Hepatocyte (in vitro differentiated cells): ENCODE results near the gene SOBP. TPM values are rescaled to one million over a fixed set of nuclear protein-coding genes. Genes with fewer than 3 reads are reported as not detected.

Experiments used
- DNase-seq: peaks from one replicate; pipeline ENCODE4 v3.0.0-alpha.2; 2016; ENCODE audit warnings: low spot score
- H2AFZ ChIP-seq: fragments of 200-600 bp; sonication (generic); 2 replicates; pipeline ENCODE4 v1.6.0; 2016; ENCODE audit warnings: antibody characterized with exemption, mild to moderate bottlenecking
- H3K27ac ChIP-seq: fragments of 200-600 bp; sonication (generic); 2 replicates; pipeline ENCODE4 v1.5.1; 2016; ENCODE audit warnings: mild to moderate bottlenecking
- H3K27me3 ChIP-seq: fragments of 200-600 bp; sonication (generic); 2 replicates; pipeline ENCODE4 v1.6.1; 2016
- H3K36me3 ChIP-seq: fragments of 200-600 bp; sonication (generic); replicated peaks from 2 replicates; pipeline ENCODE4 v1.5.1; 2016; ENCODE audit warnings: low read depth; ENCODE audit not compliant: insufficient read depth
- H3K4me1 ChIP-seq: fragments of 200-600 bp; sonication (generic); 2 replicates; pipeline ENCODE4 v1.5.1; 2016; ENCODE audit warnings: mild to moderate bottlenecking, moderate library complexity; ENCODE audit not compliant: insufficient read depth
- H3K4me2 ChIP-seq: fragments of 200-600 bp; sonication (generic); 2 replicates; pipeline ENCODE4 v1.6.0; 2016
- H3K4me3 ChIP-seq: fragments of 200-600 bp; sonication (generic); 2 replicates; pipeline ENCODE4 v1.5.1; 2016; ENCODE audit warnings: mild to moderate bottlenecking
- H3K79me2 ChIP-seq: fragments of 200-600 bp; sonication (generic); 2 replicates; pipeline ENCODE4 v1.6.0; 2017; ENCODE audit warnings: mild to moderate bottlenecking
- H3K9me2 ChIP-seq: fragments of 200-600 bp; sonication (generic); replicated peaks from 2 replicates; pipeline ENCODE4 v1.6.0; 2017; ENCODE audit warnings: mild to moderate bottlenecking; ENCODE audit not compliant: insufficient read depth
- H3K9me3 ChIP-seq: fragments of 200-600 bp; sonication (generic); 2 replicates; pipeline ENCODE4 v1.5.1; 2016; ENCODE audit warnings: low read depth, mild to moderate bottlenecking
- H4K20me1 ChIP-seq: fragments of 200-600 bp; sonication (generic); 2 replicates; pipeline ENCODE4 v1.6.0; 2016; ENCODE audit warnings: mild to moderate bottlenecking; ENCODE audit not compliant: insufficient read depth, poor library complexity, severe bottlenecking
- EZH2 ChIP-seq: fragments of 200-600 bp; sonication (generic); IDR thresholded peaks from 2 replicates; pipeline ENCODE4 v1.6.1; 2016; ENCODE audit warnings: antibody characterized with exemption, mild to moderate bottlenecking, borderline replicate concordance
- EZH2phosphoT487 ChIP-seq: fragments of 200-600 bp; sonication (generic); IDR thresholded peaks from one replicate; pipeline ENCODE4 v1.6.1; 2018; ENCODE audit warnings: antibody characterized with exemption, mild to moderate bottlenecking, low read depth, moderate library complexity; ENCODE audit not compliant: unreplicated experiment, severe bottlenecking
- WGBS: methylation state at CpG from one replicate; pipeline ENCODE4 v1.1.6; 2016; ENCODE audit warnings: low lambda C conversion rate; ENCODE audit errors: missing lambda C conversion rate; 5-methylcytosine and 5-hydroxymethylcytosine counted together
- polyA plus RNA-seq: library from polyadenylated mRNA; unstranded; fragments of >200 nt; fragmentation: Nextera tagmentation; extraction: Ambion mirVana; gene quantifications from 2 replicates; pipeline ENCODE4 v1.2.1, GENCODE V29; 2016
- total RNA-seq: library from RNA; depleted of rRNA; stranded (reverse); fragments of >200 nt; gene quantifications from 2 replicates; pipeline ENCODE4 v1.2.3, GENCODE V29; 2014
- TF ChIP-seq, protein P1 (sequence below): fragments of 200-600 bp; sonication (generic); IDR thresholded peaks from 2 replicates; pipeline ENCODE4 v1.5.1; 2016; ENCODE audit warnings: antibody characterized with exemption, mild to moderate bottlenecking; ENCODE audit not compliant: poor library complexity

SOBP gene
- total and polyA plus RNA-seq, 2 experiments from 2014 or later, result 2.1 to 2.2 TPM

DNA sequence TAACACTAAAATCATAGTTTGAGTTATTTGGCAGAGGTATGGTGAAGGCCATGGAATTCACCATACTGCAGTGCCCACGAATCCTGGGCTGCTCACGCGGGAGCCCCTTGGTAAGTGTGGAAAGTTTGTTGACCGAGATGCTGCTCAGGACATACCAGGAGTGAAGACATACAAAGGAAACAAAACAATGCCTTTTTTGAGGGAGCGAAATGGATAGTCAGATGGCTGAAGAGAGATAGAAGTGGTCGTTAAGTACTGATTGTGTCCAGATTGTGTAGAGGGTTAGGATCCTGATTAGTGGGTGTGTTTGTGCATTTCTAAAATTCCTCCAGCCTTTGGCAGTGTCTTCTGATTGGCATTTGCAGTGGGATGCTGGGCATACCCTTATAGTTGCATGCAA, 83.0 kb downstream of the SOBP start:
- 85% methylated on average over 6 of the region's 6 CpGs for WGBS
- DNase-seq, result no peak
- H3K4me3 ChIP-seq, result no peak overlapping the region

DNA sequence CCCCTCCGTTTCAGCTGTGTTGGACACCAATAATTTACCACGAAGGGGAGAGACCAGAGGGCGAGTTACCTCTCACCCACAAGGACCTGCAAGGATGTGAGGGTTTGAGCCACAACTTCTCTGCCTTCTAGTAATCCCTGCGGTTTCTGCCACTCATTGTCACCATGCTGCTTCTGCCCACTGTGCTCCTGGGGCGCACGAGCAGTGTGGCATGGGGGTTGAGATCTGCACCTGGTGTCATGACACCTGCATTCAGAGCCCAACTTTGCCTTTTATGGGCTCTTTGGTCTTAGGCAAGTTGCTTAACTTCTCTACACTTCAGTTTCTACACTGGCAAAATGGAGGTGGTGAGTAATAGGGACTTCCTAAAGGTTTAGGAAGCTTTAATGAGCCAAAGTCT, 84.9 kb downstream of the SOBP start:
- Histone ChIP-seq H3K4me1 (no peaks in the 10 kb centered on the region), H3K79me2 (no peaks in the 10 kb centered on the region), H4K20me1 (no peaks in the 10 kb centered on the region), H3K27me3 (no peaks in the 10 kb centered on the region), H3K4me2 (no peak overlapping the region), H3K36me3 (no peaks in the 10 kb centered on the region), H3K9me2 (no peaks in the 10 kb centered on the region), H3K4me3 (no peak overlapping the region), H3K27ac (no peak overlapping the region), H3K9me3 (no peaks in the 10 kb centered on the region), H2AFZ (no peak overlapping the region)
- DNase-seq, result no peak
- 90% methylated on average over 6 of the region's 6 CpGs for WGBS
- TF ChIP-seq EZH2, result no peak
- TF ChIP-seq, protein P1, sequence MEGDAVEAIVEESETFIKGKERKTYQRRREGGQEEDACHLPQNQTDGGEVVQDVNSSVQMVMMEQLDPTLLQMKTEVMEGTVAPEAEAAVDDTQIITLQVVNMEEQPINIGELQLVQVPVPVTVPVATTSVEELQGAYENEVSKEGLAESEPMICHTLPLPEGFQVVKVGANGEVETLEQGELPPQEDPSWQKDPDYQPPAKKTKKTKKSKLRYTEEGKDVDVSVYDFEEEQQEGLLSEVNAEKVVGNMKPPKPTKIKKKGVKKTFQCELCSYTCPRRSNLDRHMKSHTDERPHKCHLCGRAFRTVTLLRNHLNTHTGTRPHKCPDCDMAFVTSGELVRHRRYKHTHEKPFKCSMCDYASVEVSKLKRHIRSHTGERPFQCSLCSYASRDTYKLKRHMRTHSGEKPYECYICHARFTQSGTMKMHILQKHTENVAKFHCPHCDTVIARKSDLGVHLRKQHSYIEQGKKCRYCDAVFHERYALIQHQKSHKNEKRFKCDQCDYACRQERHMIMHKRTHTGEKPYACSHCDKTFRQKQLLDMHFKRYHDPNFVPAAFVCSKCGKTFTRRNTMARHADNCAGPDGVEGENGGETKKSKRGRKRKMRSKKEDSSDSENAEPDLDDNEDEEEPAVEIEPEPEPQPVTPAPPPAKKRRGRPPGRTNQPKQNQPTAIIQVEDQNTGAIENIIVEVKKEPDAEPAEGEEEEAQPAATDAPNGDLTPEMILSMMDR, result no peak
- TF ChIP-seq EZH2phosphoT487, result no peak

More for the DNA sequence above, 83.0 kb downstream of the SOBP start:
- H3K27me3 ChIP-seq, result no peaks in the 10 kb centered on the region
- no peak for TF ChIP-seq EZH2phosphoT487
- no peak for TF ChIP-seq EZH2
- no peaks in the 10 kb centered on the region for H3K9me3 ChIP-seq
- no peak overlapping the region for H2AFZ ChIP-seq
- H4K20me1 ChIP-seq, result no peaks in the 10 kb centered on the region
- no peaks in the 10 kb centered on the region for H3K4me1 ChIP-seq
- H3K4me2 ChIP-seq, result no peak overlapping the region
- H3K9me2 ChIP-seq, result no peaks in the 10 kb centered on the region
- no peak overlapping the region for H3K27ac ChIP-seq
- no peaks in the 10 kb centered on the region for H3K79me2 ChIP-seq
- no peaks in the 10 kb centered on the region for H3K36me3 ChIP-seq

DNA sequence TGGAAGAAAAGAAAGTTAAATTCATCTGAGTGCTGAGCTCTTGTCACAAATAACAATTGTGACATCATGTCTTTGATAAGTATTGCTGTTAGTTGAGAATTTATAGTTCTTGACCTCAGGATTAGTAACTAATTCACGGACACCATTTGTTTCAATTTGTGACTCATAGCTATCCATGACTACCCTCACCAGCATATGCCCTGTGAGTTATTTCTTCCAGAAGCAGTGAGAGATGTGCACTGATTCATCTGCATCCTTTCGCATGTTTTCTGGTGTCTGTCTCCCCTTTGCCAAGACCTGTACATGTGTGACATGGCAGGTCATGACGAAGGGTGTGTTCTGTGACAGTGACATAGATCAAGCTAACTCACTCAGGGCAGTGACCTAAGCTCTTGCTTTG, 86.9 kb downstream of the SOBP start:
- Histone ChIP-seq H3K9me3 (no peaks in the 10 kb centered on the region), H3K27me3 (no peaks in the 10 kb centered on the region), H3K79me2 (no peaks in the 10 kb centered on the region), H3K9me2 (no peaks in the 10 kb centered on the region), H3K4me2 (no peak overlapping the region), H2AFZ (no peak overlapping the region), H4K20me1 (no peaks in the 10 kb centered on the region), H3K4me3 (no peak overlapping the region), H3K27ac (no peak overlapping the region), H3K4me1 (no peaks in the 10 kb centered on the region), H3K36me3 (no peaks in the 10 kb centered on the region)
- DNase-seq, result no peak
- 87% methylated on average over 3 of the region's 3 CpGs for WGBS
- TF ChIP-seq EZH2phosphoT487 (no peak), EZH2 (no peak)
- TF ChIP-seq, protein P1, result no peak

GRCh38 chr6:107578642-107579341, 88.9 kb downstream of the SOBP start:
- H3K9me3 ChIP-seq, result no peaks in the 10 kb centered on the region
- no peaks in the 10 kb centered on the region for H3K4me1 ChIP-seq
- H3K9me2 ChIP-seq, result no peaks in the 10 kb centered on the region
- no peak overlapping the region for H3K4me2 ChIP-seq
- no peak overlapping the region for H3K27ac ChIP-seq
- DNase-seq, result no peak
- H3K4me3 ChIP-seq, result no peak overlapping the region
- no peaks in the 10 kb centered on the region for H3K27me3 ChIP-seq
- no peak overlapping the region for H2AFZ ChIP-seq
- H3K36me3 ChIP-seq, result no peaks in the 10 kb centered on the region
- H4K20me1 ChIP-seq, result no peaks in the 10 kb centered on the region
- no peaks in the 10 kb centered on the region for H3K79me2 ChIP-seq
- TF ChIP-seq, protein P1, result no peak
- TF ChIP-seq EZH2phosphoT487, result no peak
- TF ChIP-seq EZH2, result no peak
- 65% methylated on average over 6 of the region's 6 CpGs for WGBS
